Left hindlimb (tissue), 1 donor: Measurements from ENCODE around the gene DACT2.

ENCODE experiments used
- DNase-seq: peaks from one replicate; pipeline ENCODE4 v3.0.0-alpha.2; 2018

DACT2 gene

GRCh38 chr6:168349718-168350210, 30.2 kb upstream of the DACT2 start:
- DNase-seq = no peak

GRCh38 chr6:168348186-168348585, 28.6 kb upstream of the DACT2 start:
- no peak for DNase-seq

GRCh38 chr6:168347615-168348014, 28.0 kb upstream of the DACT2 start:
- no peak for DNase-seq

- no peak for DNase-seq
Observed at GRCh38 chr6:168347053-168347452, 27.5 kb upstream of the DACT2 start.

- no peak for DNase-seq
Observed at GRCh38 chr6:168345896-168346754, 26.5 kb upstream of the DACT2 start.

GRCh38 chr6:168345266-168345665, 25.7 kb upstream of the DACT2 start:
- no peak for DNase-seq

GRCh38 chr6:168344338-168344737, 24.8 kb upstream of the DACT2 start:
- no peak for DNase-seq

- no peak for DNase-seq
Observed at GRCh38 chr6:168343239-168344150, 23.9 kb upstream of the DACT2 start.

GRCh38 chr6:168342636-168343035, 23.1 kb upstream of the DACT2 start:
- no peak for DNase-seq

GRCh38 chr6:168341280-168341900, 21.8 kb upstream of the DACT2 start:
- DNase-seq = no peak

GRCh38 chr6:168340819-168341218, 21.2 kb upstream of the DACT2 start:
- no peak for DNase-seq

- no peak for DNase-seq
Observed at GRCh38 chr6:168338777-168339176, 19.2 kb upstream of the DACT2 start.

- no peak for DNase-seq
Observed at GRCh38 chr6:168336967-168337366, 17.4 kb upstream of the DACT2 start.

GRCh38 chr6:168333989-168334388, 14.4 kb upstream of the DACT2 start:
- DNase-seq = no peak

- DNase-seq = no peak
Observed at GRCh38 chr6:168333491-168333890, 13.9 kb upstream of the DACT2 start.

GRCh38 chr6:168333039-168333438, 13.5 kb upstream of the DACT2 start:
- no peak for DNase-seq

GRCh38 chr6:168332020-168332419, 12.4 kb upstream of the DACT2 start:
- no peak for DNase-seq

GRCh38 chr6:168331058-168331457, 11.5 kb upstream of the DACT2 start:
- DNase-seq = no peak

GRCh38 chr6:168330403-168330802, 10.8 kb upstream of the DACT2 start:
- DNase-seq = no peak

- no peak for DNase-seq
Observed at GRCh38 chr6:168328086-168328485, 8.5 kb upstream of the DACT2 start.

GRCh38 chr6:168326294-168327261, 7.0 kb upstream of the DACT2 start:
- DNase-seq = no peak

- no peak for DNase-seq
Observed at GRCh38 chr6:168322966-168323365, 3.4 kb upstream of the DACT2 start.
